ENCODE results near the gene GABRB1.
A peak's percentile ranks its signal among the peaks of the same experiment; 100 is the strongest.

GABRB1 gene

DNA sequence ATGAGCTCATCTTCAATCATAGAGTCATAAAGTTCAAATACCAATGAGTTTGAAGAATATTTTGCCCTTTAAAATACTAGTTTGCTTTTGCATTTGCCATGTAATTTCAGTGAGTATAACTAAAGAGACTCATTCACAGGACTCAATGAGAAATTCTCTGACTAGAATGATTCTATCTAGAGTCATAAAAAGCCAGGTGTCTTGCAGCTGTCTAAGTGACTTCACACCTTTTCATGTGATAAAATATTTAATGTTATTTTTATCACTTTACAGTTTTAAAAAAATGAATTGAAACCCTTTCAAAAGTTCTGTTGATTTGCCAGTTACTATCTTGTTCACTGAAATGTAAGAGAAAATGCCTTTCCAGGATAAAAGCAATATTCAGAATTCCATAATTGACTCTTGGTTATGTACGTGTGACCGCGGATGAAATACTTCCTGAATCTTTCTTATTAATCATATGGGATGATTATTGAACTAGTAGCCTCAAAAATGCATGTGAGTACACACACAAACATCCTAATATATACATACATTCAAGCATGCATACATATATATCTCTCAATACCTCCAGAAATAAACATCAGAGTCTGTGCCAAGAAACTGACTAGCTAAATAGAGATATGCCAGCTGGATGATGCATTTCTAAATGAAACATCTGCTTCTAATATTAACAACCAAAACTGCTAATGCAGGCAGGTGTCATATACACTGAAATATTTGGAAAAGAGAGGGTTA is 87.0 kb downstream of the GABRB1 start:
- DNase-seq (ENCODE audit: low spot score), result no peak

GRCh38 chr4:47120783-47121182 is 89.4 kb downstream of the GABRB1 start:
- DNase-seq (ENCODE audit: low spot score), result no peak

DNA sequence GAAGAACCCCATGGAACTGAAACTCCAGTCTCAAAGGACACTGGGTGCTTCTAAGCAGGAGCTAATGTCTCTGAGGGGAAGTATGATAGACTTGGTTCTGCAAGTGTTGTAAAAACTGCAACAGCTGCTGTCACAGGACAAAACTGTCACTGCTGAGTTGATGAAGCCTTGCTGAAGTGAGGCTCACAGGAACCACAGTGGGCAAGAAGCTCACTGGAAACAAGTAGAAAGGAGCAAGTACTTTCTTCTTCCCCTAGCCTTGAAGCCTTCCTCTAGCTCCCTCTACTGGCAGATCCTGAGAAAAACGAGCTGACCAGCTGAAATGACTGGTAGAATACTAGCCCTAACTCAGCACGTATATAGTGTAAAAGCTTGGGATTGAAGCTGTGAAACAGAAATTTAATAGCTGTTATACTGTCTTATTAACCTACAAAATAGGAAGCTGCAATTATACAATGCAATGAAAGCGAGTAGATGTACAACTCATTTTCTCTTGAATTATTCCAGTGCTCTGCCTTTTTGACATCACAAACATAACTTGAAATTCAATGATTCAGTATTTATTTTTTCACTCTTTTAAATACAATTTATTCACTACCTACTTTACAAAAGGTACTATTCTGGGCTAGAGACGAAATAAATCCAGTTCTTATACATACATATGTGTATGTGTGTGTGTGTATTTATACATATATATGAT is 91.4 kb downstream of the GABRB1 start:
- DNase-seq (ENCODE audit: low spot score), result peak; percentile 60

GRCh38 chr4:47128991-47129390 is 97.6 kb downstream of the GABRB1 start:
- no peak for DNase-seq (ENCODE audit: low spot score)

GRCh38 chr4:47135210-47135609 is 103.8 kb downstream of the GABRB1 start:
- no peak for DNase-seq (ENCODE audit: low spot score)

DNA sequence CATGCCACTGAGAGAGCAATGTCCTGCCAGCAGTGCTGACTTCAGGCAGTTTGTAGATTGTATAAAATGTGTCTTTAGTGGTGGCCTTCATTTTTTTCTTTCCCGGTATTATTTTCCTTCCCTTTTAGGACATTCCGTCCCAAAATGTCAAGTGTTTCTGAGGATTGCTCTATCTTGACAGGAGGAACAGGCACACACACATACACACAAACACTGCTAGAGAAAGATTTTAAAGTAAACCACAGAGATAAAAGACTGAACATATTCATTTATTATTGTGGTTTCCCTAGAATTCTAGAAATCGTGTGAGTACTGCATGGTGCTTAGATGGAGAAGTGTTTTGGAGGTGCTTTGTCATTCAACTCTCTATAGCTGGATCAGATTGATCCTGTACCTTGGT is 111.9 kb downstream of the GABRB1 start:
- no peak for DNase-seq (ENCODE audit: low spot score)

- DNase-seq (ENCODE audit: low spot score), result no peak
Observed at GRCh38 chr4:47145630-47146029, 114.3 kb downstream of the GABRB1 start.

- no peak for DNase-seq (ENCODE audit: low spot score)
Observed at GRCh38 chr4:47154816-47155370, 123.5 kb downstream of the GABRB1 start.

DNA sequence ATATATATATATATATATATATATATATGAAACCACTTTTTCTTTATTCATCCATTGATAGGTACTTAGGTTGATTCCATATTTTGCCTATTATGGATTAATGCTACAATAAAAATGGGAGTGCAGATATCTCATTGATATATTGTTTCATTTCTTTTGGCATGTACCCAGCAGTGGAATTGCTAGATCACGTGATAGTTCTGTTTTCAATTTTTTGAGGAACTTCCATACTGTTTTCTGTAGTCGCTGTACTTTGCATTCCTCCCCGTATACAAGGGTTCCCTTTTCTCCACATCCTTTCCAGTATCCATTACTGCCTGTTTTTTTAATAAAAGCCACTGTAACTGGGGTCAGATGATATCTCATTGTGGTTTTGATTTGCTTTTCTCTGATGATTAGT is 124.6 kb downstream of the GABRB1 start:
- DNase-seq (ENCODE audit: low spot score), result no peak

- no peak for DNase-seq (ENCODE audit: low spot score)
Observed at GRCh38 chr4:47160095-47160494, 128.7 kb downstream of the GABRB1 start.

DNA sequence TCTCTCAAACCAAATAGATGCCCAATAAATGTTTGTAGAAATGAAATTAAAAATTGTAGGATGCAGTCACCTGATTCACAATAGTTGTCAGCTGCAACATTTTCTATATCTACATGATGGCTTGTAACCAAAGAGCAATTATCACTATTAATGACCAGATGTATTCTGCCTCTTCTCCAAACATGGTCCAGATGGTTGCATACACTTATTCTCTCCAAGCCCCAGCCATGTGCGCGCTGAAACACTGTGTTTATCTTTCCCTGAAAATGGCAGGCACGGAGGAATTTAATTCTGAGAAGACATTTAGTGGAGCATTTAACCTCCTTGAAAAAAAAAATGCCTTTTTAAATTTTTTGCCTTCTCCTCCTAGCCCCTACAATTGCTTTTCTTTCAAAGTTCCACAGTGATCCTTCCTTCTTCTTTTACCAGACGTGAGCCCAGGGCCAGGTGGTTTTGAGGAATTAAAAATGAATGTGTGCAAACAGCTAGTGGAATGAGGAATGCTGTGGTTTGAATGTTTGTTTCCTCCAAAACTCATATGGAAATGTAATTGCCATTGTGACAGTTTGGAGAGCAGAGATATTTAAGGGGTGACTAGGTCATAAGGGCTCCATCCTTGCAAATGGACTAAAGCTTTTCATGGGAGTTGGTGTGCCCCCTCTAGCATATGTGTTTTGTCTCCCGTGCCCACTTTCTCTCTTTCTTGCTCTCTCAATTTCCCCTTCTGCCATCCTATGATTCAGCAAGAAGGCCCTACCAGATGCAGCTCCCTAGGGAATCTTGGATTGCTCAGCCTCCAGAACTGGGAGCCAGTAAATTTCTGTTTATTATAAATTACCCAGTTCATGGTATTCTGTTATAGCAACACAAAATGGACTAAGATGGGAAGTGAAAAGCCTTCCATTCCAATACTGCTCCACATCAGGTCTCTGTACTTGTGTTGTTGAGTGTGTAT is 136.0 kb downstream of the GABRB1 start:
- no peak for DNase-seq (ENCODE audit: low spot score)

DNA sequence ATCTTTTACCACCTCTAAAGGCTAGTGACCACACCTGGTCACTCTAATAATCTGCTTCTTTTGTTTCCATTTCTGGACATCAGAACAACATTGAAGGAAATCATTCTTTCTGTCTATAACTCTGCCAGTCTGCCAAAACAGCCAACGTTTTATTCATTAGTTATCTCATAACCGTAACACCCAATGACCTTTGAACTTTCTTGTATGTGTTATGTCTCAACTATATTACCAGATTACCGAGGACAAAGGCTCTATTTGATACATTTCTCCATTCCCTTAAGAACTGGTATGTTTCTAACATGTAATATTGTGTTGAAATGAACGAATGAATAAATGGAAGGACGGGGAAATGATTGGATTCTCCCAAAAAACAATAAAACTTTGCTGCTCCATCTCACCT is 152.7 kb downstream of the GABRB1 start:
- DNase-seq (ENCODE audit: low spot score), result no peak

DNA sequence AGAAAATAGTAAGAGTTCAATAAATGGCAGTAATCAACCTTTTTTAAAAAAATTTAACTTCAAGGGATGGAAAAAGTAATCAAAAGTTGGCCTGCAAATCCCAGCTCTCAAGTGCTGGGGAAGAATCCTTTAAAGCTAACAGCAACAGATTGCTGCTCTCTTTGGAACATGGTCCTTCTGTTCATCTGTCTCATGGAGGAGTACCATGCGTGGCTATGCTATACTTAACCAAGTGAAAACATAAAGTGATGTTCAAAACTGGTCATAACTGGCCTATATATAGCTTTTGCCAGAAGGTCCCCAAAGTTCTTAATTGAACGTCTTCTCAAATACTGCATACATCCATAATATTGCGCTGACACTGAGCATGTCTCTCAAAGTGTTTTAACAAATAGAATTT is 154.4 kb downstream of the GABRB1 start:
- DNase-seq (ENCODE audit: low spot score), result no peak

DNA sequence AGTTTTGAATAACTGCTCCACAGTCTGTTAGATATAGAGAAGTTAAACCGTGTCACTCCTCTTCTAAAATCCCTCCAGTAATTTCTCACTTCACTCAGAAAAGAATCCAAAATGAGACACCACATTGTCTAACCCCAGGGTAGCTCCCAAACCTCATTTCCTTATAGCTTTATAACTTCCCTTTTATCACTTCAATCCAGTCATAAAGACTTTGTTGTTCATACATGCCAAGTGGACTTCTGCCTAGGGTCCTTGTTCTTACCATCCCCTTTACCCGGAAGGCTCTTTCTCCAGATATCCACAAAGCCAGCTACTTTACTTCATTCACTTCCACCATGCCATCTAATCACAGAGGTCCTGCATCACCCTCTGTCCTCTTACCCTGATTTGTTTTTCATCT is 156.2 kb downstream of the GABRB1 start:
- DNase-seq (ENCODE audit: low spot score), result no peak

DNA sequence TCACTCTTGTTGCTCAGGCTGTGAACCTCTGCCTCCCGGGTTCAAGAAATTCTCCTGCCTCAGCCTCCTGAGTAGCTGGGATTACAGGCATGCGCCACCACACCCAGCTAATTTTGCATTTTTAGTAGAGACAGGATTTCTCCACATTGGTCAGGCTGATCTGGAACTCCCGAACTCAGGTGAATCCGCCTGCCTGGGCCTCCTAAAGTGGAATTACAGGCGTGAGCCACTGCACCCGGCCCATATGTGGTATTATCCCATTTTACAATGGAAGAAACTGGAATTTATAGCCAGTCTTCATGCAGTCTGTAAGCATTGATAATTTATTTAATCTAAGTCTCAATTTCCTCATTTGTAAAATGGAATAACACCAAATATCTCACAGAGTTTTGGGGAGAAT is 161.8 kb downstream of the GABRB1 start:
- no peak for DNase-seq (ENCODE audit: low spot score)

DNA sequence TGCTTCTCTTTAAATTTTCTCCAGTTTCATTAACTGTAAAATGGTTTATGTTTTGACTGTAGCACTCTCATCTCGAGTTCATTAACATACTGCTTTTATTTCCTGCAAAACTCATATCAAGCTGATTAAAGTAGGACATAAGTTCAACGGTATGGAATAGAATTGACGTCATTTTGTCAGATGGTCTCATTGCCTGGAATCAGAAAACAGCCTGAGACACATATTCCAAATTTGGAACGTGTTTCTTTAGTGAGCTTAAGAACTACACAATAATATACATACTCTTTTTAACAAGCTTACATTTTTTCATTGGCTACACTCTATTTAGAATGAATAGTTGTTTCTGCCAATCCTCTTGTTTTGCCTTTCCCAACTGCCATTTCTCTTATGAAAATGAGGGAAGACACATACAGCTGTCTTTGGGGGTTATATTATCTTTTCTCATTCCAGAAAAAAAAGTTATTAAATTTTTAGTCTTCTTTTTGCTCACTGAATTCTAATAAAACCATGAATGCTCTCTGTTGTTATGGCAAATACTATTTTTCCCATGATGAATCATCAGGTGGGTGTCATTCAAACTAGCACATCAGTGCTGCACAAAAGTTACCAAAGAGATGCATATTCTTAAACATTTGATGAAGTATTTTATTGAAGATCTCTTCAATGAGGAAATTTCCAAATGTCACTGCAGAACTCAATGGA is 162.8 kb downstream of the GABRB1 start:
- DNase-seq (ENCODE audit: low spot score), result no peak

DNA sequence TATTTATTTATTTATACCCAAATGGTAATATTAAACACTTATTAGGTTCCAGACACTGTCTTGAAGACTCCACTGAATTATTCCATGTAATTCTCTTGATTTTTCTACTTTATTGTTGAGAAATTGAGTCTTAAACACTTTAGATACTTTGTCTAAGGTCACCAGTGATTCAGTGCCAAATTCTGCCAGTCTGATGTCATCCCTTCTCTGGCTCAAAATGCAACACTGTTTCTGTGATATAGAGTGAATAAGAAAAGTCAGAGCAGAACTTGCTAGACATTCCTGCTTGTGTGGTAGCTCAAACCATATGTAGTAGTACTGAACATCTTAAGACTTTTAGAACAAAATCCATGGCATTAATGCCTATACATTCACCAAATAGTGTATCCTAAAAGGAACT is 164.3 kb downstream of the GABRB1 start:
- DNase-seq (ENCODE audit: low spot score), result no peak

DNA sequence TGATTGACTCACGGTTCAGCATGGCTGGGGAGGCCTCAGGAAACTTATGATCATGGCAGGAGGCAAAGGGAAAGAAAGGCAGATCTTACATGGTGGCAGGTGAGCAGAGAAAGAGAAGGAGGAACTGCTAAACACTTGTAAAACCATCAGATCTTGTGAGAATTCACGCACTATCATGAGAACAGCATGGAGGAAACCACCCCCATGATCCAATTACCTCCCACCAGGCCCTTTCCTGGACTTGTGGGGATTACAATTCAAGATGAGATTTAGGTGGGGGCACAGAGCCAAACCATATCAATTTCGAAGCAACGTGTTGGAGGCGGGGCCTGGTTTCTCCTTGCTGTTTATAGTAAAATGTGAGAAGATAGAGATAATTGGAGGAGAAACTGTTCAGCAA is 167.4 kb downstream of the GABRB1 start:
- DNase-seq (ENCODE audit: low spot score), result no peak

DNA sequence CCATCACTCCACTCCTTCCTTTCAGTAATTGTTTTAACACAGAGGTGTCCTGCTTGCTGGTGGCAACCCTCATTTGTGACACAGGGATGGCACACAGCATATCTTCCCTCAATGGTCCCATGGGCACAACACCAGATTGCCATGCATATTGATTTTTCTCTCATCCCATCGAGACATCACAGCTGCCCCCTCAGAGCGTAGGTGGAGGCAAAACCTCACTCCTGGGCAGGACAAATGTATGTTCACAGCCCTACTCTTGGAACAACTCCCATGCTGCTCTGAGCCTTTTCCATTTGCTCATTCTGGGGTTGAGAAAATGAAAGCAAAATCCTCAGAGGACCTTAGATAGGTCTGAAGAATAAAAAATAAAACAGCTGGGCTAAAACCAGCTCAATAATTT is 172.2 kb downstream of the GABRB1 start:
- DNase-seq (ENCODE audit: low spot score), result no peak

GRCh38 chr4:47207555-47207954 is 176.2 kb downstream of the GABRB1 start:
- DNase-seq (ENCODE audit: low spot score), result no peak

DNA sequence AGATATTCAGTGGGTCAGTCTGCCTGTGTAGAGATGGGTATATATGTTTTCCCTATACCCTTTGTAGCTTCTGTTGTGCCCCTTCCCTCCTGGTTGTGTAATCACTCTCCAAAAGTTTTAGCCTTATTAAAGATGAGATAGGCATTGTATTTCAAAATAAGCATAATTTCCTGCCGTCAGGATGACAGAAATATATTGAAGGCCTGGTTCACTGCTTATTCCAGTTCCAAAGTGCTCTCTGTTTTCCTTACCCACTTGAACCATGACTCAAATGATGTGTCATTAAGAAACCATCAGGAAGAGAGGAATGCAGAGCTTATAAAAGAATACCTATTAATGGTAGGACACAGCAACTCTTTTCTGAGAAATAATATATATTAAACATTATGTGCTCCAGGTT is 178.5 kb downstream of the GABRB1 start:
- DNase-seq (ENCODE audit: low spot score), result no peak

GRCh38 chr4:47210828-47211227 is 179.5 kb downstream of the GABRB1 start:
- DNase-seq (ENCODE audit: low spot score), result no peak

Data from CD4-positive, alpha-beta T cell treated with Interleukin-15 for 4 hours (primary cell).